ENCODE results near the gene TNFSF8. TPM values are rescaled to one million over a fixed set of nuclear protein-coding genes. Genes with fewer than 3 reads are reported as not detected.

Gene TNFSF8
- total RNA-seq, 1 experiment from 2014 or later = not detected

DNA sequence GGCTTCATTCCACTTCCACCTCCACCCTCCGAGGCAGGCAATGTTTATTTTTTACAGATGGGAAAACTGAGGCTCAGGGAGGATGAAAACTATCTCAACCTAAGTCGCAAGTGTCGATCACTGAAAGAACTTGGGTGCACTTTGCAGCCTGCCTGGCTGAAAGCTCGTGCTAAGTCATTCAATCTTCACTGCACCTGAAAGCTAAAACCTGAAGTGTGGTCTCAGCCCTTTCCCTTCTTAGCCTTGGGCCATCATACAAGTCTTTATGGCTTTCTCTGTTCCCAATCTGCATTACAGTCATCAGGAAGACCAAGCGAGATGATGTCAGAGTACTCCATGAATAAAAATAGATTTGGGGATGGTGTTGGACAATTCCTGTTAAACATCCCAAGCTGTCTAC lies 1.0 kb upstream of the TNFSF8 start (continued):
- TF ChIP-seq ZNF512 (CRISPR knock-in tag; IDR thresholded peaks at IDR 0.05; ENCODE audit: borderline replicate concordance) (no peak), GABPB1 (CRISPR knock-in tag; IDR thresholded peaks at IDR 0.05) (no peak), IRF2 (CRISPR knock-in tag; IDR thresholded peaks at IDR 0.05; ENCODE audit: borderline replicate concordance, low read depth) (no peak), ZNF423 (CRISPR knock-in tag; IDR thresholded peaks at IDR 0.05) (no peak), EMX1 (CRISPR knock-in tag; IDR thresholded peaks at IDR 0.05) (no peak), FOXK1 (CRISPR knock-in tag; IDR thresholded peaks at IDR 0.05) (no peak), ZNF138 (CRISPR knock-in tag; conservative IDR thresholded peaks at IDR 0.05) (no peak), MXD4 (CRISPR knock-in tag; IDR thresholded peaks at IDR 0.05; ENCODE audit: borderline replicate concordance) (no peak), PRDM15 (CRISPR knock-in tag; IDR thresholded peaks at IDR 0.05) (no peak), NFE2L1 (CRISPR knock-in tag; IDR thresholded peaks at IDR 0.05) (no peak)
- TF ChIP-seq, protein P1, sequence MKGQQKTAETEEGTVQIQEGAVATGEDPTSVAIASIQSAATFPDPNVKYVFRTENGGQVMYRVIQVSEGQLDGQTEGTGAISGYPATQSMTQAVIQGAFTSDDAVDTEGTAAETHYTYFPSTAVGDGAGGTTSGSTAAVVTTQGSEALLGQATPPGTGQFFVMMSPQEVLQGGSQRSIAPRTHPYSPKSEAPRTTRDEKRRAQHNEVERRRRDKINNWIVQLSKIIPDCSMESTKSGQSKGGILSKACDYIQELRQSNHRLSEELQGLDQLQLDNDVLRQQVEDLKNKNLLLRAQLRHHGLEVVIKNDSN (CRISPR knock-in tag; IDR thresholded peaks at IDR 0.05) = no peak
- TF ChIP-seq, protein P2, sequence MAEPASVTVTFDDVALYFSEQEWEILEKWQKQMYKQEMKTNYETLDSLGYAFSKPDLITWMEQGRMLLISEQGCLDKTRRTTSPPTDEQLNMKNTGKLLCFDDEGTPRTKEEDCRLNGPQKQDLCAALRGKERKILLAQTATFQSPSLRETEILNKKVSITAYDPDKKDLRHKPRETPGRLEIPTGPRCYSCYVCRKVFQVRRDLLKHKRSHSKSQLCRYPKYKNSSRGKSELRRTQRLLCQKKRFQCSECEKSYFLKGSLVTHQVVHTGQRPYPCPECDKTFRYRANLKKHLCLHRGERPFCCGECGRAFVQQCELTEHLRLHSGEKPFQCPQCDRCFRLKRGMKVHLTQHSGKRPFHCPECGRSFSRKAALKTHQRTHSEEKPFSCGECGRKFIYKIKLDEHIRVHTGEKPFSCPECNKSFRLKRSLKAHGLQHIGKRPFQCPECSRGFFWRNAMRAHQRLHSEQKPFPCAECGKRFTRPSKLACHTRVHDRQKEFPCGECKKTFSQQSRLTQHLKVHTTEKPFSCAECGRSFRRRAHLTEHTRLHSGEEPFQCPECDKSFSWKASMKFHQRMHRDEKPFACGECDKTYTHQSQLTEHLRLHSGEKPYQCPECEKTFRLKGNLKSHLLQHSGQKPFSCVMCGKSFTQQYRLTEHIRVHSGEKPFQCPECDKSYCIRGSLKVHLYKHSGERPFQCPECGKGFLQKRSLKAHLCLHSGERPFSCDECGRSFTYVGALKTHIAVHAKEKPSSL (CRISPR knock-in tag; conservative IDR thresholded peaks at IDR 0.05) = no peak
- TF ChIP-seq, protein P3, sequence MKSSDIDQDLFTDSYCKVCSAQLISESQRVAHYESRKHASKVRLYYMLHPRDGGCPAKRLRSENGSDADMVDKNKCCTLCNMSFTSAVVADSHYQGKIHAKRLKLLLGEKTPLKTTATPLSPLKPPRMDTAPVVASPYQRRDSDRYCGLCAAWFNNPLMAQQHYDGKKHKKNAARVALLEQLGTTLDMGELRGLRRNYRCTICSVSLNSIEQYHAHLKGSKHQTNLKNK (CRISPR knock-in tag; IDR thresholded peaks at IDR 0.05) = no peak

GRCh38 chr9:114929201-114929600 lies 1.2 kb downstream of the TNFSF8 start:
- no peak for ATAC-seq
- CTCF ChIA-PET = interaction anchor here (0.7 to 1.2 kb wide), 2 partner anchors 15 to 21 kb away, joined by 3 to 5 read pairs; no protein-coding TSS in a partner anchor
- Mint-ChIP-seq H3K27me3 (ENCODE audit: low read depth) (peaks cover 98% of the 10 kb centered on the region), H3K36me3 (no peaks in the 10 kb centered on the region), H3K4me3 (no peak overlapping the region), H3K9me3 (no peaks in the 10 kb centered on the region), H3K4me1 (peaks cover 18% of the 10 kb centered on the region), H3K27ac (no peak overlapping the region)
- POLR2A ChIA-PET = no interaction called here
- DNase-seq (ENCODE audit: low spot score) = no peak
- TF ChIP-seq RORB (CRISPR knock-in tag; IDR thresholded peaks at IDR 0.05) (no peak), ZNF416 (CRISPR knock-in tag; IDR thresholded peaks at IDR 0.05) (no peak), ZNF671 (CRISPR knock-in tag; IDR thresholded peaks at IDR 0.05) (no peak), ZNF423 (CRISPR knock-in tag; IDR thresholded peaks at IDR 0.05) (no peak), CREB1 (CRISPR knock-in tag; IDR thresholded peaks at IDR 0.05) (no peak), PRRX2 (CRISPR knock-in tag; IDR thresholded peaks at IDR 0.05) (no peak), EMX1 (CRISPR knock-in tag; IDR thresholded peaks at IDR 0.05) (no peak), GTF2I (CRISPR knock-in tag; conservative IDR thresholded peaks at IDR 0.05) (no peak), ATF2 (CRISPR knock-in tag; IDR thresholded peaks at IDR 0.05; ENCODE audit: borderline replicate concordance, low read depth) (no peak), ATF1 (CRISPR knock-in tag; IDR thresholded peaks at IDR 0.05) (no peak)
- TF ChIP-seq, protein P4, sequence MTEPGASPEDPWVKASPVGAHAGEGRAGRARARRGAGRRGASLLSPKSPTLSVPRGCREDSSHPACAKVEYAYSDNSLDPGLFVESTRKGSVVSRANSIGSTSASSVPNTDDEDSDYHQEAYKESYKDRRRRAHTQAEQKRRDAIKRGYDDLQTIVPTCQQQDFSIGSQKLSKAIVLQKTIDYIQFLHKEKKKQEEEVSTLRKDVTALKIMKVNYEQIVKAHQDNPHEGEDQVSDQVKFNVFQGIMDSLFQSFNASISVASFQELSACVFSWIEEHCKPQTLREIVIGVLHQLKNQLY (CRISPR knock-in tag; IDR thresholded peaks at IDR 0.05) = no peak
- TF ChIP-seq, protein P5, sequence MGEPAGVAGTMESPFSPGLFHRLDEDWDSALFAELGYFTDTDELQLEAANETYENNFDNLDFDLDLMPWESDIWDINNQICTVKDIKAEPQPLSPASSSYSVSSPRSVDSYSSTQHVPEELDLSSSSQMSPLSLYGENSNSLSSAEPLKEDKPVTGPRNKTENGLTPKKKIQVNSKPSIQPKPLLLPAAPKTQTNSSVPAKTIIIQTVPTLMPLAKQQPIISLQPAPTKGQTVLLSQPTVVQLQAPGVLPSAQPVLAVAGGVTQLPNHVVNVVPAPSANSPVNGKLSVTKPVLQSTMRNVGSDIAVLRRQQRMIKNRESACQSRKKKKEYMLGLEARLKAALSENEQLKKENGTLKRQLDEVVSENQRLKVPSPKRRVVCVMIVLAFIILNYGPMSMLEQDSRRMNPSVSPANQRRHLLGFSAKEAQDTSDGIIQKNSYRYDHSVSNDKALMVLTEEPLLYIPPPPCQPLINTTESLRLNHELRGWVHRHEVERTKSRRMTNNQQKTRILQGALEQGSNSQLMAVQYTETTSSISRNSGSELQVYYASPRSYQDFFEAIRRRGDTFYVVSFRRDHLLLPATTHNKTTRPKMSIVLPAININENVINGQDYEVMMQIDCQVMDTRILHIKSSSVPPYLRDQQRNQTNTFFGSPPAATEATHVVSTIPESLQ (CRISPR knock-in tag; IDR thresholded peaks at IDR 0.05) = no peak
- TF ChIP-seq, protein P6, sequence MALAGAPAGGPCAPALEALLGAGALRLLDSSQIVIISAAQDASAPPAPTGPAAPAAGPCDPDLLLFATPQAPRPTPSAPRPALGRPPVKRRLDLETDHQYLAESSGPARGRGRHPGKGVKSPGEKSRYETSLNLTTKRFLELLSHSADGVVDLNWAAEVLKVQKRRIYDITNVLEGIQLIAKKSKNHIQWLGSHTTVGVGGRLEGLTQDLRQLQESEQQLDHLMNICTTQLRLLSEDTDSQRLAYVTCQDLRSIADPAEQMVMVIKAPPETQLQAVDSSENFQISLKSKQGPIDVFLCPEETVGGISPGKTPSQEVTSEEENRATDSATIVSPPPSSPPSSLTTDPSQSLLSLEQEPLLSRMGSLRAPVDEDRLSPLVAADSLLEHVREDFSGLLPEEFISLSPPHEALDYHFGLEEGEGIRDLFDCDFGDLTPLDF (CRISPR knock-in tag; IDR thresholded peaks at IDR 0.05) = no peak

Measured in WTC11 (cell line).